IPS-15b (cell line): Measurements from ENCODE around the gene GRID1.

Source experiments
- H3K27me3 ChIP-seq: one replicate; pipeline ENCODE4 v1.6.1; 2013; ENCODE audit warnings: low read length; ENCODE audit not compliant: control insufficient read depth, insufficient read depth
- H3K36me3 ChIP-seq: one replicate; pipeline ENCODE4 v1.6.1; 2013; ENCODE audit warnings: low read length; ENCODE audit not compliant: control insufficient read depth, insufficient read depth
- H3K4me1 ChIP-seq: one replicate; pipeline ENCODE4 v1.6.1; 2013; ENCODE audit warnings: mild to moderate bottlenecking, low read length; ENCODE audit not compliant: control insufficient read depth, insufficient read depth
- H3K4me3 ChIP-seq: one replicate; pipeline ENCODE4 v1.5.1; 2013; ENCODE audit warnings: low read depth, low read length
- H3K9ac ChIP-seq: one replicate; pipeline ENCODE4 v1.6.1; 2013; ENCODE audit warnings: low read depth, mild to moderate bottlenecking, low read length
- H3K9me3 ChIP-seq: one replicate; pipeline ENCODE4 v1.6.1; 2013; ENCODE audit warnings: mild to moderate bottlenecking, low read length; ENCODE audit not compliant: control insufficient read depth, insufficient read depth

Gene GRID1

GRCh38 chr10:86339226-86339865 is 27.2 kb downstream of the GRID1 start:
- H3K9ac ChIP-seq, result no peak overlapping the region
- no peaks in the 10 kb centered on the region for H3K36me3 ChIP-seq
- no peaks in the 10 kb centered on the region for H3K27me3 ChIP-seq
- no peak overlapping the region for H3K4me3 ChIP-seq
- no peaks in the 10 kb centered on the region for H3K9me3 ChIP-seq
- peaks cover 12% of the 10 kb centered on the region for H3K4me1 ChIP-seq

GRCh38 chr10:86337121-86337601 is 29.4 kb downstream of the GRID1 start:
- Histone ChIP-seq H3K4me3 (no peak overlapping the region), H3K27me3 (no peaks in the 10 kb centered on the region), H3K36me3 (no peaks in the 10 kb centered on the region), H3K9me3 (no peaks in the 10 kb centered on the region), H3K4me1 (peaks cover 12% of the 10 kb centered on the region), H3K9ac (no peak overlapping the region)

GRCh38 chr10:86336341-86336740 is 30.3 kb downstream of the GRID1 start:
- Histone ChIP-seq H3K36me3 (no peaks in the 10 kb centered on the region), H3K4me3 (no peak overlapping the region), H3K27me3 (no peaks in the 10 kb centered on the region), H3K9me3 (no peaks in the 10 kb centered on the region), H3K9ac (no peak overlapping the region), H3K4me1 (peaks cover 11% of the 10 kb centered on the region)

GRCh38 chr10:86335831-86336230 is 30.8 kb downstream of the GRID1 start:
- no peak overlapping the region for H3K9ac ChIP-seq
- peaks cover 7% of the 10 kb centered on the region for H3K4me1 ChIP-seq
- no peaks in the 10 kb centered on the region for H3K36me3 ChIP-seq
- no peaks in the 10 kb centered on the region for H3K9me3 ChIP-seq
- H3K4me3 ChIP-seq, result no peak overlapping the region
- H3K27me3 ChIP-seq, result no peaks in the 10 kb centered on the region

- Histone ChIP-seq H3K27me3 (no peaks in the 10 kb centered on the region), H3K36me3 (no peaks in the 10 kb centered on the region), H3K4me3 (no peak overlapping the region), H3K9ac (no peak overlapping the region), H3K4me1 (peaks cover 2% of the 10 kb centered on the region), H3K9me3 (no peaks in the 10 kb centered on the region)
These were observed 31.3 kb downstream of the GRID1 start for GRCh38 chr10:86335257-86335656.

GRCh38 chr10:86334488-86335085 is 32.0 kb downstream of the GRID1 start:
- H3K4me1 ChIP-seq, result no peaks in the 10 kb centered on the region
- H3K9me3 ChIP-seq, result no peaks in the 10 kb centered on the region
- no peak overlapping the region for H3K9ac ChIP-seq
- H3K4me3 ChIP-seq, result no peak overlapping the region
- H3K27me3 ChIP-seq, result no peaks in the 10 kb centered on the region
- H3K36me3 ChIP-seq, result no peaks in the 10 kb centered on the region

- Histone ChIP-seq H3K27me3 (no peaks in the 10 kb centered on the region), H3K4me1 (no peaks in the 10 kb centered on the region), H3K4me3 (no peak overlapping the region), H3K9ac (no peak overlapping the region), H3K9me3 (no peaks in the 10 kb centered on the region), H3K36me3 (no peaks in the 10 kb centered on the region)
These were observed 32.6 kb downstream of the GRID1 start for GRCh38 chr10:86333826-86334487.

GRCh38 chr10:86331861-86332260 is 34.7 kb downstream of the GRID1 start:
- no peak overlapping the region for H3K9ac ChIP-seq
- no peaks in the 10 kb centered on the region for H3K4me1 ChIP-seq
- H3K4me3 ChIP-seq, result no peak overlapping the region
- no peaks in the 10 kb centered on the region for H3K9me3 ChIP-seq
- H3K27me3 ChIP-seq, result no peaks in the 10 kb centered on the region
- H3K36me3 ChIP-seq, result no peaks in the 10 kb centered on the region

- H3K27me3 ChIP-seq, result no peaks in the 10 kb centered on the region
- H3K4me3 ChIP-seq, result no peak overlapping the region
- no peaks in the 10 kb centered on the region for H3K9me3 ChIP-seq
- no peaks in the 10 kb centered on the region for H3K4me1 ChIP-seq
- no peak overlapping the region for H3K9ac ChIP-seq
- H3K36me3 ChIP-seq, result no peaks in the 10 kb centered on the region
These were observed 35.5 kb downstream of the GRID1 start for GRCh38 chr10:86330778-86331763.

GRCh38 chr10:86329896-86330680 is 36.5 kb downstream of the GRID1 start:
- Histone ChIP-seq H3K27me3 (no peaks in the 10 kb centered on the region), H3K36me3 (no peaks in the 10 kb centered on the region), H3K9me3 (no peaks in the 10 kb centered on the region), H3K4me1 (no peaks in the 10 kb centered on the region), H3K9ac (no peak overlapping the region), H3K4me3 (no peak overlapping the region)
